ENCODE data around the gene PRDM16. TPM values are rescaled to one million over a fixed set of nuclear protein-coding genes. Genes with fewer than 3 reads are reported as not detected.
A peak's percentile ranks its signal among the peaks of the same experiment; 100 is the strongest.

The PRDM16 gene
- total and polyA plus RNA-seq, 2 of the 13 experiments (the other 11 are each of a cell fraction or from before 2014, with no cell fraction given), result 0.15 to 0.81 TPM

- Histone ChIP-seq H4K20me1 (ENCODE audit: insufficient read depth, low read length) (no peaks in the 10 kb centered on the region), H3K9me3 (ENCODE audit: low read length) (no peaks in the 10 kb centered on the region), H3K9ac (ENCODE audit: insufficient read depth, low read depth, low read length) (peak overlapping the region; percentile 49; the same call in 1 of the 2 replicates), H3K4me3 (replicated peaks in 1 of 3; ENCODE audit: insufficient read depth in 1 of 3, low read depth in 2 of 3, low read length in 3 of 3) (peak overlapping the region in 1 of 3 experiments; percentile 17; a peak in 2 of 6 replicates), H3K27ac (ENCODE audit: extremely low read length, insufficient read depth, low read length) (peak overlapping the region; percentile 81), H3K4me2 (ENCODE audit: low read depth, low read length) (peak overlapping the region; percentile 48), H2AFZ (ENCODE audit: low read length) (no peak overlapping the region), H3K4me1 (ENCODE audit: insufficient read depth, low read length) (peaks cover 100% of the 10 kb centered on the region), H3K79me2 (ENCODE audit: insufficient read depth, low read length) (peaks cover 4% of the 10 kb centered on the region), H3K27me3 (ENCODE audit: control insufficient read depth in 1 of 2, insufficient read depth in 2 of 2, low read length in 2 of 2) (no peaks in the 10 kb centered on the region; a peak in 2 of 5 replicates), H3K36me3 (replicated peaks in 1 of 2; ENCODE audit: control insufficient read depth in 1 of 2, insufficient read depth in 2 of 2, low read length in 2 of 2) (no peaks in the 10 kb centered on the region)
- ATAC-seq (peak; percentile 82), DNase-seq (ENCODE audit: low spot score) (peak; percentile 79), FAIRE-seq (peak; percentile 44)
- no TSS peak for BruUV-seq (replicated peaks)
- POLR2A ChIA-PET, result interaction anchor here (0.8 to 5.8 kb wide), 9 partner anchors 9 to 145 kb away, joined by 3 to 54 read pairs (median 5); no protein-coding TSS in a partner anchor
- in situ Hi-C loops (cut with HindIII; ENCODE audit: extremely low pct_ligation_motif_present, low pct_unique_long_range_greater_than_20kb), result no loop called here
- CTCF ChIA-PET (ENCODE audit: low intra/inter-chr PET ratio, low total read pairs), result no interaction called here
- WGBS (ENCODE audit: low lambda C conversion rate), result 54% methylated on average over 5 of the region's 21 CpGs
- intact Hi-C loops (cut with micrococcal nuclease; ENCODE audit: unreplicated experiment), result no loop called here
- TF ChIP-seq HOMEZ (CRISPR knock-in tag; IDR thresholded peaks at IDR 0.05; ENCODE audit: low read depth), result peak; percentile 33; the same call in 1 of the 2 replicates
- TF ChIP-seq ZFP1 (CRISPR knock-in tag; IDR thresholded peaks at IDR 0.05), result no peak
- TF ChIP-seq KDM5B (CRISPR knock-in tag; IDR thresholded peaks at IDR 0.05; ENCODE audit: borderline replicate concordance), result no peak
- TF ChIP-seq ZNF407 (CRISPR knock-in tag; IDR thresholded peaks at IDR 0.05; ENCODE audit: not compliant biosample characterization), result no peak
- TF ChIP-seq GRHL1 (CRISPR knock-in tag; conservative IDR thresholded peaks at IDR 0.05), result no peak
- peak; percentile 98 for TF ChIP-seq ZNF768 (CRISPR knock-in tag; IDR thresholded peaks at IDR 0.05)
- no peak for TF ChIP-seq DMTF1 (CRISPR knock-in tag; IDR thresholded peaks at IDR 0.05)
Measured at GRCh38 chr1:3326516-3327388, 257.7 kb downstream of the PRDM16 start.
